GM18517 (cell line): ENCODE measurements around the gene MXRA5.
"Not testable (repeated sequence)": the region's sequence is repeated elsewhere in the genome, so short reads cannot be mapped to it uniquely, and the experiment has no call there.

Source experiments
- ATAC-seq: cut with Tn5 transposase; IDR thresholded peaks from one replicate; pipeline ENCODE4 v1.9.1; 2021; ENCODE audit warnings: mild to moderate bottlenecking, moderate library complexity; ENCODE audit not compliant: unreplicated experiment

MXRA5 gene

GRCh38 chrX:3346501-3347259 lies at the start of gene MXRA5:
Gene MXRA5, minus strand, starts transcription at chrX:3346652. Its CDS starts 2,819 bp downstream, at chrX:3343833.
- ATAC-seq = no peak

DNA sequence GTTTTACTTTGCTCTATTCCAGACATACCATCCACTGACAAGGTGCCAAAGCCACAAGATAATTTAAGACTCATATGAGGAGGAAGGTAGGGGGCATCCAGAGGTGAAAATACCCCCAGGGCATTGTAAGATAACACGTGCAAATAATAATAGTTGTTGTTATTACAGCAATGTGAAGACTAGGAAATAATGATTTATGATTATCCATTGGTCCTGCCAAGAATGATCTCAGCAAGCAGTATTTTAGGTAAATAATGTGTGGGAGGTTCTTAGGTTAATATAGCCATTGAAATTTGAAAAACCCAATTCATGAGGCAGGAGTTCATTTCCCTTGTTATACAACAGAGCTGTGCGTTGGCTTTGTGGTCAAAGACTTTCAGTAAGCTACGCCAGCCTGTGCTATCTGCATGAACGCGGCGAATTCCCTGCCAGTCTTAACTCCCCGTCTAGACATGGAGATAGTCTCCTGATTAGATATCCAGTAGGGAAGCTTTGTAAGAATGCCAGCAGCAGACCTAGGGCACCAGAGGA lies 47.2 kb upstream of the MXRA5 start:
- ATAC-seq = no peak

DNA sequence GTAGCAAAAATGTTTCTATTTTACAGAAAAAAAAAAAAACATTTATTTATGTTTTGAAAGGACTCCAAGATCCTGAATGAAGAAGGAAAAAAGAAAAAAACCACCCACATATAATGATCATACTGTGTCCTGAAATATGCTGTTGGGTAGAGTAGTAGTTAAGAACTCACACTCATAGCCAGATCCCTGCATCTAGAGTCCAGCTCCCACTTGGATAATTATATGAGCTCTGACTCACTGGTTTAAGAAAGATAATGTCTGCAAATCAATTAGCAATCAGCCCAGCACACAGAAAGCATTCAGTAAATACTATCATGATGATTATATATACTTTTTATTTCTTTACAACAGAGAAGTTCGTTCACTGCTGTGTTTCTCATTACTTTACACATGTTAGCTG lies 46.7 kb upstream of the MXRA5 start:
- ATAC-seq = no peak

DNA sequence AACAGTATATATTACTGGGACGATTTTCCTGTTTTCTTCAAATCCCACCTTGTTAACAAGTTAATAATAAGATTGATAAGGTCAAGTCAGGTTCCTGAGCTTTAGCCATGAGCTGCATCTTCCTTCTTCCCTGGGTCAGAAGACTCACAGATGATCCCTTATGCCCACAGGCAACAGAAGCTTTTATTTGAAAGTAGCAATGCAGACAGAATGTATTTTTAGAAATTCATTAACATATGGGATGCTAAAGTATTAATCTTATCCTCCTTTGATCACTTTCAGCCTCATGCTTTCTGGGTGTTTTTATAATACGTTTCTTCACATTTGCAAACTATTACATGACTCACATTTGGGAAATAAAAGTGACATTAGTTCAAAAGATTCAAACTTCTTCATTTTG lies 42.0 kb upstream of the MXRA5 start:
- no peak for ATAC-seq

DNA sequence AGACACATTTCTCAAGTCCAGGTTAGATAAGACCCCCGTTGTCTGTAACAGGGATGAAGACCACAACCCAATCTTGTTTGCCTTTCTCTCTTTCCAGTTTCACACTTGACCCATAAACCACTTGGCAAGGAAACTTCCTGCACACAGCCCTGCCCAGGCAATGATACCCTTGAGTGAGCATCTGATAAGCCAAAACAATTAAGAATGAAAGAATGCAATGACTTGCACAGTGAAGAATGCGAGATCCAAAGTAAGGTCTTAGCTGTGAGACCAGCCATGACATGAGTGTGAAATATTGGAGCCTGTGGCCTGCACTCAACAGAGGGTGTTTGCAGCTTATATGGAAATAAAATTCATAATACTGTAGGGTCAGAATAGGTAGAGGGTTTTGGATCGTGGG lies 37.9 kb upstream of the MXRA5 start:
- ATAC-seq = no peak

DNA sequence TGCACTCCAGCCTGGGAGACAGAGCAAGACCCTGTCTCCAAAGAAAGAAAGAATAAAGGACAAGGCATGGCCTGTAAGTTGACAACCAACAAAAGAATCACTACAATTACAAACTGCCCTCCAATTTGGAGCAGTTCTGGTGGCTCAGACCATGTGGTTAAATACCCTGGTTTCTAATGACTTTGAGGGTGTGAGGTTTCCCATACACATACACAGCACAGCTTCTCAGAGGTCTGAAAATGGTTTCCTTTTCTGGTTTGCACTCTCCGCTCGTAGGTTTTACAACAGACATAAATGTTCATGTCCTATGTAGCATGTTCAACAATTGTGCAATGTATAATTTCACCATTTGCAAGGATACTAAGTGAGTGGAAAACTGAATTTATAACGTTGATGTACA lies 34.2 kb upstream of the MXRA5 start:
- ATAC-seq = no peak

DNA sequence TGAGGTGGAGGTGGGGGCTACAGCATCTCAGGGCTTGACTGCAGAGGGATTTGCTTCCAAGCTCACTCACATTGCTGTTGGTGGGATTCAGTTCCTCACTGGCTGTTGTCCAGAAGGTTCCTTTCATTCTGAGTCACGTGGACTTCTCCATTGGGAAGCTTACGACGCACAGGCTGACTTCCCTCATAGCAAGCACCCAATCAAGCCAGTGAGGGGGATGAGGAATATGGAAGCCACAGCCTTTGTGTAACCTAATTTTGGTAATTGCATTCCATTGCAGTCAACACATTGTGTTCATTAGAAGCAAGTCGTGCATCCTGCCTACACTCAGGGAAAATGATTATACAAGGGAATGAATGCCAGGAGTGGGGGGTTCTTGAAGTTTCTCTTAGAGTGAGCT lies 32.7 kb upstream of the MXRA5 start:
- ATAC-seq = no peak

DNA sequence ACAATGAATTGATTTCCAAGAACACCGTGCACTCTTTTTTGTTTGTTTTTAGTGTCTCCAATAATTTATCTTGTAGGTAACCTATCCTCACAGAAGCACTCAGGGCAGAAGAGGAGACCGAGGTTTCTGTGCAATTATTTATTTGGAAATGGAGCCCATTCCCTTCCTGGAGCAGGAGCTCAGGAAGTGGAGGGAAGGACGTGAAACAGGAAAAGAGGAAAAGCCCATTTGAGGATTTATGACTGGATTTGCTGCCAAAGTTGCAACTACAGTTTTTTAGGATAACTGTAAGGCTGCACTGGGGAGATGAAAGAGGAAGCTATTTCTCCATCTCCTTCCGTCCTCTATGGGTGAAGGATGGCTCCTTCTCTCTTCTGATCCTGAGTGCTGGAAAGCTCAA lies 31.7 kb upstream of the MXRA5 start:
- ATAC-seq = no peak

- ATAC-seq = no peak
These were observed 31.1 kb upstream of the MXRA5 start for GRCh38 chrX:3377560-3377959.

- ATAC-seq = not testable (repeated sequence)
These were observed 29.5 kb upstream of the MXRA5 start for GRCh38 chrX:3375878-3376508.

GRCh38 chrX:3374108-3374800 lies 27.8 kb upstream of the MXRA5 start:
- no peak for ATAC-seq

DNA sequence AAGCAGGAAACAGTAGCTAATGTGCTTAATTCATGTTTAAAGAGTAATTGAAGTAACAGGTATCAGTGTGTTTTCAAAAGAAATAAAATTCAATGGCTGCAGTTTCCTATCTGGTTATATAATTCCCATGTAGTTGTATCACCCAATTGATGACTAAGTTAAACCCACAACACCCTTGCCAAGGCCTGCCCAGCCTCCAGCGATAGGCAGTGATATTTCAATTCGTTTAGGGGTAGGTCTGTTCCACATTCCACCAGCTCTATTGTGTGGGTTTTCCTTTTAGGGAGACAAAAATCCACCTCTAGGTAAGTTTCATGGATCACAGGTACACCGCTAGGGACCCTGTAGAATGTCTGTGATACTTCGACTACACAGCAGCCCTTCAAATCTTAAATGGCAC lies 24.7 kb upstream of the MXRA5 start:
- ATAC-seq = no peak

GRCh38 chrX:3370656-3371055 lies 24.2 kb upstream of the MXRA5 start:
- ATAC-seq = no peak

GRCh38 chrX:3362956-3363355 lies 16.5 kb upstream of the MXRA5 start:
- ATAC-seq = no peak

DNA sequence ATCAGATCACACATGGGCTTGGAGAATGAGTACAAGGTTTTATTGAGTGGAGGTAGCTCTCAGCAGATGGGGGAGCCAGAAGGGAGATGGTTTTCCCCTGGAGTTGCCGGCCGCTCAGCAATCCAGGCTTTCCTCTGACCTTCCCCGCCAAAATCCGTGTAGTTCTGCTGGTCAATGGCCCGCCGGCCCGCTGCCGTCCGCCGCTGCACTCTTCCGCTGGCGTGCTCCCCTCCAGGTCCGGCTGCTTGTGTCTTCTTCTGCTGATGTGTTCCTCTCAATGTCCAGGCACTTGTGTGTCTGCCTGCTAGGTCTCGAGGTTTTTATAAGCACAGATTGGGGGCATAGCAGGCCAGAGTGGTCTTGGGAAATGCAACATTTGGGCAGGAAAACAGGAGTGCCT lies 14.4 kb upstream of the MXRA5 start:
- no peak for ATAC-seq

- not testable (repeated sequence) for ATAC-seq
These were observed 6.3 kb upstream of the MXRA5 start for GRCh38 chrX:3352741-3353140.

DNA sequence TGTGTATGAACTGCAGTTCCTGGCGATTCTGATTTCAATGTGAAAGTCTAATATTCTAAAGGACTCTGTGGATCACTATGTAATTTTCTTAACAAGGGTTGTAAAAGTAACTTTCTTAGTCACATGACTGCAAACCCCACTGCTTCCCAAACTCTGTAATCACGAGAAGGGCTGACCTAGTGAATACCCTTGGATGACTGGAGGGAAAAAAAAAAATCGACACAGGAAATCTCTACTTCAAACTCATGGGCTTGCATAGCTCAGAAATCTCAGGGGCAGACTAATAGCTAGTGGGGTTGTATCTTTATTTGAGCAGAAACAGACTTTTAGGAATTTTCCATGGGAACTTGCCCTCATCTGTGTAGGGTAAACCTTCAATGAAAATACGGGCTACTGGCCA lies 4.8 kb upstream of the MXRA5 start:
- ATAC-seq = no peak

GRCh38 chrX:3348191-3348590 lies 1.7 kb upstream of the MXRA5 start:
- ATAC-seq = no peak

- ATAC-seq = no peak
These were observed 916 bp downstream of the MXRA5 start for GRCh38 chrX:3345281-3346191.

GRCh38 chrX:3343569-3343968 lies 2.9 kb downstream of the MXRA5 start:
- ATAC-seq = not testable (repeated sequence)

- ATAC-seq = no peak
These were observed 6.4 kb downstream of the MXRA5 start for GRCh38 chrX:3340016-3340415.
